Activated CD4-positive, alpha-beta memory T cell treated with anti-CD3 and anti-CD28 coated beads for 36 hours (primary cell): Measurements from ENCODE around the gene PAXX. TPM values are rescaled to one million over a fixed set of nuclear protein-coding genes. Genes with fewer than 3 reads are reported as not detected.

ENCODE experiments used
- CTCF ChIA-PET: fragments of 350-600 bp; sonication (Branson Sonifier 250); formaldehyde crosslinking; loops from one replicate; lab custom pipeline; 2021; ENCODE audit warnings: antibody characterized with exemption, inconsistent platforms; lab: Charles Lee
- POLR2A ChIA-PET: fragments of 350-600 bp; sonication (Branson Sonifier 250); formaldehyde crosslinking; loops from one replicate; lab custom pipeline; 2021; ENCODE audit warnings: antibody characterized with exemption; lab: Charles Lee
- DNase-seq: peaks from one replicate; pipeline ENCODE4 v3.0.0-alpha.2; 2020
- H3K27ac Mint-ChIP-seq: one replicate; pipeline ENCODE4 v1.8.0; 2021; ENCODE audit warnings: mixed read lengths
- H3K27me3 Mint-ChIP-seq: one replicate; pipeline ENCODE4 v1.8.0; 2021; ENCODE audit warnings: mixed read lengths
- H3K36me3 Mint-ChIP-seq: one replicate; pipeline ENCODE4 v1.8.0; 2021; ENCODE audit warnings: mixed read lengths
- H3K4me1 Mint-ChIP-seq: one replicate; pipeline ENCODE4 v1.8.0; 2021; ENCODE audit warnings: low read depth, mixed read lengths
- H3K4me3 Mint-ChIP-seq: one replicate; pipeline ENCODE4 v1.8.0; 2021; ENCODE audit warnings: mild to moderate bottlenecking, mixed read lengths
- H3K9me3 Mint-ChIP-seq: one replicate; pipeline ENCODE4 v1.8.0; 2021; ENCODE audit warnings: mixed read lengths
- intact Hi-C: fragments of 100-400 bp; cut with micrococcal nuclease; formaldehyde crosslinking; loops from one replicate; pipeline ENCODE4 v1.15.1; 2023
- total RNA-seq, 2 experiments: library from RNA; stranded (reverse); gene quantifications; one replicate each; pipeline ENCODE4 v1.2.3, GENCODE V29; 2021

PAXX gene
- total RNA-seq, 2 experiments from 2014 or later: 71.0 to 71.2 TPM

- ChIA-PET POLR2A (no interaction called here), CTCF (no interaction called here)
- Mint-ChIP-seq H3K9me3 (no peaks in the 10 kb centered on the region), H3K36me3 (no peaks in the 10 kb centered on the region), H3K4me1 (peaks cover 16% of the 10 kb centered on the region), H3K4me3 (no peak overlapping the region), H3K27me3 (peaks cover 7% of the 10 kb centered on the region), H3K27ac (no peak overlapping the region)
- DNase-seq: no peak
- intact Hi-C loops: no loop called here
Measured at GRCh38 chr9:136979769-136980587, 12.2 kb upstream of the PAXX start.

- DNase-seq: no peak
- peaks cover 8% of the 10 kb centered on the region for H3K27me3 Mint-ChIP-seq
- H3K9me3 Mint-ChIP-seq: no peaks in the 10 kb centered on the region
- POLR2A ChIA-PET: no interaction called here
- peak overlapping the region; percentile 24 for H3K27ac Mint-ChIP-seq
- CTCF ChIA-PET: no interaction called here
- intact Hi-C loops: no loop called here
- H3K36me3 Mint-ChIP-seq: no peaks in the 10 kb centered on the region
- H3K4me3 Mint-ChIP-seq: no peak overlapping the region
- H3K4me1 Mint-ChIP-seq: peaks cover 8% of the 10 kb centered on the region
Measured at GRCh38 chr9:136980669-136981478, 11.3 kb upstream of the PAXX start.

- Mint-ChIP-seq H3K9me3 (no peaks in the 10 kb centered on the region), H3K4me1 (peaks cover 2% of the 10 kb centered on the region), H3K27ac (no peak overlapping the region), H3K27me3 (peaks cover 11% of the 10 kb centered on the region), H3K36me3 (no peaks in the 10 kb centered on the region), H3K4me3 (no peak overlapping the region)
- POLR2A ChIA-PET: no interaction called here
- CTCF ChIA-PET: no interaction called here
- intact Hi-C loops: no loop called here
- DNase-seq: no peak
Measured at GRCh38 chr9:136981588-136982231, 10.5 kb upstream of the PAXX start.

GRCh38 chr9:136982232-136983051 lies 9.8 kb upstream of the PAXX start, which contains the start of gene LCNL1:
LCNL1 (plus strand) TSS chr9:136982993; CDS start chr9:136983587, 594 bp downstream.
- peaks cover 2% of the 10 kb centered on the region for H3K4me1 Mint-ChIP-seq
- ChIA-PET POLR2A (no interaction called here), CTCF (no interaction called here)
- intact Hi-C loops: no loop called here
- peak within 1 kb of the TSS; percentile 18 for H3K27ac Mint-ChIP-seq
- no peaks in the 10 kb centered on the region for H3K36me3 Mint-ChIP-seq
- H3K27me3 Mint-ChIP-seq: peaks cover 11% of the 10 kb centered on the region
- H3K9me3 Mint-ChIP-seq: no peaks in the 10 kb centered on the region
- no peak for DNase-seq
- no peak within 1 kb of the TSS for H3K4me3 Mint-ChIP-seq

- H3K36me3 Mint-ChIP-seq: no peaks in the 10 kb centered on the region
- H3K9me3 Mint-ChIP-seq: no peaks in the 10 kb centered on the region
- H3K27me3 Mint-ChIP-seq: peaks cover 15% of the 10 kb centered on the region
- H3K27ac Mint-ChIP-seq: peak overlapping the region; percentile 18
- H3K4me3 Mint-ChIP-seq: no peak overlapping the region
- POLR2A ChIA-PET: no interaction called here
- intact Hi-C loops: no loop called here
- no peak for DNase-seq
- peaks cover 2% of the 10 kb centered on the region for H3K4me1 Mint-ChIP-seq
- CTCF ChIA-PET: no interaction called here
Measured at GRCh38 chr9:136983167-136983566, 9.1 kb upstream of the PAXX start.

- ChIA-PET POLR2A (no interaction called here), CTCF (no interaction called here)
- Mint-ChIP-seq H3K4me3 (no peak overlapping the region), H3K36me3 (no peaks in the 10 kb centered on the region), H3K9me3 (no peaks in the 10 kb centered on the region), H3K27ac (no peak overlapping the region), H3K4me1 (peaks cover 2% of the 10 kb centered on the region), H3K27me3 (peaks cover 15% of the 10 kb centered on the region)
- intact Hi-C loops: no loop called here
- no peak for DNase-seq
Measured at GRCh38 chr9:136983656-136984314, 8.4 kb upstream of the PAXX start.

GRCh38 chr9:136984464-136985026 lies 7.7 kb upstream of the PAXX start:
- DNase-seq: no peak
- Mint-ChIP-seq H3K9me3 (no peaks in the 10 kb centered on the region), H3K4me1 (peaks cover 2% of the 10 kb centered on the region), H3K4me3 (no peak overlapping the region), H3K27ac (no peak overlapping the region), H3K27me3 (peaks cover 15% of the 10 kb centered on the region), H3K36me3 (no peaks in the 10 kb centered on the region)
- intact Hi-C loops: no loop called here
- ChIA-PET CTCF (no interaction called here), POLR2A (no interaction called here)

- ChIA-PET CTCF (no interaction called here), POLR2A (no interaction called here)
- DNase-seq: no peak
- Mint-ChIP-seq H3K9me3 (no peaks in the 10 kb centered on the region), H3K4me3 (no peak overlapping the region), H3K27ac (no peak overlapping the region), H3K36me3 (no peaks in the 10 kb centered on the region), H3K4me1 (peaks cover 2% of the 10 kb centered on the region), H3K27me3 (peaks cover 15% of the 10 kb centered on the region)
- intact Hi-C loops: no loop called here
Measured at GRCh38 chr9:136985027-136985602, 7.1 kb upstream of the PAXX start.

- Mint-ChIP-seq H3K4me1 (peaks cover 2% of the 10 kb centered on the region), H3K27me3 (peaks cover 14% of the 10 kb centered on the region), H3K27ac (no peak overlapping the region), H3K4me3 (no peak overlapping the region), H3K9me3 (no peaks in the 10 kb centered on the region), H3K36me3 (no peaks in the 10 kb centered on the region)
- ChIA-PET POLR2A (interaction anchor here (0.8 kb wide), 1 partner anchor 85 kb away, joined by 3 read pairs; the partner anchor contains the start of gene SAPCD2), CTCF (interaction anchor here (1.2 kb wide), 1 partner anchor 49 kb away, joined by 4 read pairs; no protein-coding TSS in a partner anchor)
- intact Hi-C loops: no loop called here
- no peak for DNase-seq
Measured at GRCh38 chr9:136985853-136986252, 6.4 kb upstream of the PAXX start.

- intact Hi-C loops: no loop called here
- POLR2A ChIA-PET: interaction anchor here (0.6 kb wide), 2 partner anchors 10 to 209 kb away, joined by 3 to 4 read pairs; no protein-coding TSS in a partner anchor
- Mint-ChIP-seq H3K4me1 (peaks cover 8% of the 10 kb centered on the region), H3K4me3 (no peak overlapping the region), H3K27ac (no peak overlapping the region), H3K27me3 (peaks cover 11% of the 10 kb centered on the region), H3K9me3 (no peaks in the 10 kb centered on the region), H3K36me3 (peaks cover 7% of the 10 kb centered on the region)
- CTCF ChIA-PET: interaction anchor here (0.7 to 2.6 kb wide), 2 partner anchors 13 to 40 kb away, joined by 3 to 13 read pairs; no protein-coding TSS in a partner anchor
- no peak for DNase-seq
Measured at GRCh38 chr9:136988872-136989271, 3.4 kb upstream of the PAXX start.
